ENCODE measurements around the gene ZNF611.

DNA sequence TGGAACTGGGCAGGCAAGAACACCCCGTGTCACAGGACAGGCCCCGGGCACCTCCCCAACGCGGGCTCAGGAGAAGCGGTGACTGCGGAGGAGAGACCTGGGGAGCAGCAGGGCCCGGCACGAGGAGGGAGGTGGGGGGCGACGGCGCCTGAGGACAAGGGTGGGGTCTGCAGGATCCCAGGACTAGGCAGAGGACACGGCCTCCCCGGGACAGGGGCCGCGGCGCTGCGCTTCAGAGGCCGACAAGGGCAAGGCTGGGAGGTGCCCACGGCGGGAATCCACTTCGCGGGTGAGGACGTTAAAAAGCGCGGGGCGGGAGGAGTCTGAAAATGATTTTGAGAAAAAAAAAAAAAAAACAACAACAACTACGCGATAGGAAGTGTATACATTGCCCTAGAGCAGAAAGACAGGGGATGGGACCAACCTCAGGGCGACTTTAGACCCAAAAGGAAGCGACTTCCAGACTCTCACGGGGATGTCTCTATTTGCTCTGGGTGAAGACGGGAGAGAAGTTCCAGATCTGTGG is 44.9 kb downstream of the ZNF611 start:
- TF ChIP-seq PHF21A (CRISPR knock-in tag; IDR thresholded peaks at IDR 0.05) (no peak), EZH2 (conservative IDR thresholded peaks at IDR 0.05; ENCODE audit: low read depth, low read length) (no peak)
- TF ChIP-seq, protein P1, sequence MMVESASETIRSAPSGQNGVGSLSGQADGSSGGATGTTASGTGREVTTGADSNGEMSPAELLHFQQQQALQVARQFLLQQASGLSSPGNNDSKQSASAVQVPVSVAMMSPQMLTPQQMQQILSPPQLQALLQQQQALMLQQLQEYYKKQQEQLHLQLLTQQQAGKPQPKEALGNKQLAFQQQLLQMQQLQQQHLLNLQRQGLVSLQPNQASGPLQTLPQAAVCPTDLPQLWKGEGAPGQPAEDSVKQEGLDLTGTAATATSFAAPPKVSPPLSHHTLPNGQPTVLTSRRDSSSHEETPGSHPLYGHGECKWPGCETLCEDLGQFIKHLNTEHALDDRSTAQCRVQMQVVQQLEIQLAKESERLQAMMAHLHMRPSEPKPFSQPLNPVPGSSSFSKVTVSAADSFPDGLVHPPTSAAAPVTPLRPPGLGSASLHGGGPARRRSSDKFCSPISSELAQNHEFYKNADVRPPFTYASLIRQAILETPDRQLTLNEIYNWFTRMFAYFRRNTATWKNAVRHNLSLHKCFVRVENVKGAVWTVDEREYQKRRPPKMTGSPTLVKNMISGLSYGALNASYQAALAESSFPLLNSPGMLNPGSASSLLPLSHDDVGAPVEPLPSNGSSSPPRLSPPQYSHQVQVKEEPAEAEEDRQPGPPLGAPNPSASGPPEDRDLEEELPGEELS (CRISPR knock-in tag; IDR thresholded peaks at IDR 0.05) = no peak
- TF ChIP-seq, protein P2, sequence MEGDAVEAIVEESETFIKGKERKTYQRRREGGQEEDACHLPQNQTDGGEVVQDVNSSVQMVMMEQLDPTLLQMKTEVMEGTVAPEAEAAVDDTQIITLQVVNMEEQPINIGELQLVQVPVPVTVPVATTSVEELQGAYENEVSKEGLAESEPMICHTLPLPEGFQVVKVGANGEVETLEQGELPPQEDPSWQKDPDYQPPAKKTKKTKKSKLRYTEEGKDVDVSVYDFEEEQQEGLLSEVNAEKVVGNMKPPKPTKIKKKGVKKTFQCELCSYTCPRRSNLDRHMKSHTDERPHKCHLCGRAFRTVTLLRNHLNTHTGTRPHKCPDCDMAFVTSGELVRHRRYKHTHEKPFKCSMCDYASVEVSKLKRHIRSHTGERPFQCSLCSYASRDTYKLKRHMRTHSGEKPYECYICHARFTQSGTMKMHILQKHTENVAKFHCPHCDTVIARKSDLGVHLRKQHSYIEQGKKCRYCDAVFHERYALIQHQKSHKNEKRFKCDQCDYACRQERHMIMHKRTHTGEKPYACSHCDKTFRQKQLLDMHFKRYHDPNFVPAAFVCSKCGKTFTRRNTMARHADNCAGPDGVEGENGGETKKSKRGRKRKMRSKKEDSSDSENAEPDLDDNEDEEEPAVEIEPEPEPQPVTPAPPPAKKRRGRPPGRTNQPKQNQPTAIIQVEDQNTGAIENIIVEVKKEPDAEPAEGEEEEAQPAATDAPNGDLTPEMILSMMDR (CRISPR knock-in tag; IDR thresholded peaks at IDR 0.05) = no peak

All from HepG2 (cell line).